Glutamatergic neuron (in vitro differentiated cells): Measurements from ENCODE around the gene NCBP2. TPM values are rescaled to one million over a fixed set of nuclear protein-coding genes. Genes with fewer than 3 reads are reported as not detected.

Source experiments
- DNase-seq: peaks from one replicate; pipeline ENCODE4 v3.0.0; 2022
- H3K27ac Mint-ChIP-seq: one replicate; pipeline ENCODE4 v1.8.0; 2020; ENCODE audit warnings: mild to moderate bottlenecking, mixed read lengths, inconsistent platforms; ENCODE audit not compliant: unreplicated experiment
- H3K27me3 Mint-ChIP-seq: one replicate; pipeline ENCODE4 v1.8.0; 2020; ENCODE audit warnings: mild to moderate bottlenecking, moderate library complexity, mixed read lengths, inconsistent platforms; ENCODE audit not compliant: unreplicated experiment
- H3K36me3 Mint-ChIP-seq: one replicate; pipeline ENCODE4 v1.8.0; 2020; ENCODE audit warnings: mild to moderate bottlenecking, mixed read lengths, inconsistent platforms; ENCODE audit not compliant: unreplicated experiment
- H3K4me1 Mint-ChIP-seq: one replicate; pipeline ENCODE4 v1.8.0; 2020; ENCODE audit warnings: mild to moderate bottlenecking, low read depth, mixed read lengths, inconsistent platforms; ENCODE audit not compliant: unreplicated experiment
- H3K4me3 Mint-ChIP-seq: one replicate; pipeline ENCODE4 v1.8.0; 2020; ENCODE audit warnings: mild to moderate bottlenecking, mixed read lengths, inconsistent platforms; ENCODE audit not compliant: unreplicated experiment
- H3K9me3 Mint-ChIP-seq: one replicate; pipeline ENCODE4 v1.8.0; 2020; ENCODE audit warnings: mild to moderate bottlenecking, moderate library complexity, mixed read lengths, inconsistent platforms; ENCODE audit not compliant: unreplicated experiment
- long read RNA-seq: library from polyadenylated mRNA; unstranded; transcript quantifications from one replicate; pipeline ENCODE4 v2.0.0, GENCODE V29; 2020; ENCODE audit not compliant: unreplicated experiment
- total RNA-seq: library from RNA; stranded (reverse); fragmentation: NEBNext Ultra II Directional; extraction: Animal tissue kit (Norgen Biotek cat#: 25700); gene quantifications from one replicate; pipeline ENCODE4 v1.2.1, GENCODE V29; 2021; ENCODE audit not compliant: unreplicated experiment
- TF ChIP-seq, protein P1 (sequence below): fragments of 200-600 bp; sonication (generic); IDR thresholded peaks from one replicate; pipeline ENCODE4 v1.5.0; 2021; ENCODE audit not compliant: partially characterized antibody, unreplicated experiment

The NCBP2 gene
- total RNA-seq: 118 TPM
- long read RNA-seq, full-length matches to known transcripts: 123 of 127 reads
- long read RNA-seq, partial matches to known transcripts: 2 of 127 reads
- long read RNA-seq, other reads (novel, unspliced or antisense): 2 of 127 reads

DNA sequence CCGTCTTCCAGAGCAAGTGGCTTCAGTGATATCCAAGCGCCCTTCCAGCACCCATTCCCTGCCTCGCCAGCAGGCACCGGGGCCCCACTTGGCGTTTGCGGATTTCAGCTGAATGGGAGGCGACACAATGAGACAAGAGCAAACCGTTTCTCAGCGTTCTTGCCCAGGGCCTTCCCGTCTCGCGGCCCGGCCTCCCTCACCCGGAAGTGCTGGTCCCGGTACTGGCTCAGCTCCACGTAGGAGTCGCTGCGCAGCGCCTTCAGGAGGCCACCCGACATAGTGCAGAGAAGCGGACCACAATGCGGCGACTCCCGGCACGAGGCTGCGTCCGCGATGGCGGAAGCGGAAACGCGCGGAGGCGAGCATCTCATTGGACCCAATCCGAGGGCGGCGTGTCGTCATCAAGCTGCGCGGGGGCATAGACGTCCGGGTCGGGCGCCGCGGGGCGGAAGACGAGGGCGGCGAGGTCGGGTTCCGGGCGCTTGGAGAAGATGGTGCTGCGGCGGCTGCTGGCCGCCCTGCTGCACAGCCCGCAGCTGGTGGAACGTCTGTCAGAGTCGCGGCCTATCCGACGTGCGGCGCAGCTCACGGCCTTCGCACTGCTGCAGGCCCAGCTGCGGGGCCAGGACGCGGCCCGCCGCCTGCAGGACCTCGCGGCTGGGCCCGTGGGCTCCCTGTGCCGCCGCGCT, at the start of gene NCBP2:
Gene NCBP2 (minus strand): TSS at position 303 of the 689 bp plus-strand sequence. CDS start 25 bp downstream, at position 278.
- H3K27ac Mint-ChIP-seq: peak within 1 kb of the TSS; percentile 99
- H3K9me3 Mint-ChIP-seq: peaks cover 25% of the 10 kb centered on the region
- TF ChIP-seq, protein P1, sequence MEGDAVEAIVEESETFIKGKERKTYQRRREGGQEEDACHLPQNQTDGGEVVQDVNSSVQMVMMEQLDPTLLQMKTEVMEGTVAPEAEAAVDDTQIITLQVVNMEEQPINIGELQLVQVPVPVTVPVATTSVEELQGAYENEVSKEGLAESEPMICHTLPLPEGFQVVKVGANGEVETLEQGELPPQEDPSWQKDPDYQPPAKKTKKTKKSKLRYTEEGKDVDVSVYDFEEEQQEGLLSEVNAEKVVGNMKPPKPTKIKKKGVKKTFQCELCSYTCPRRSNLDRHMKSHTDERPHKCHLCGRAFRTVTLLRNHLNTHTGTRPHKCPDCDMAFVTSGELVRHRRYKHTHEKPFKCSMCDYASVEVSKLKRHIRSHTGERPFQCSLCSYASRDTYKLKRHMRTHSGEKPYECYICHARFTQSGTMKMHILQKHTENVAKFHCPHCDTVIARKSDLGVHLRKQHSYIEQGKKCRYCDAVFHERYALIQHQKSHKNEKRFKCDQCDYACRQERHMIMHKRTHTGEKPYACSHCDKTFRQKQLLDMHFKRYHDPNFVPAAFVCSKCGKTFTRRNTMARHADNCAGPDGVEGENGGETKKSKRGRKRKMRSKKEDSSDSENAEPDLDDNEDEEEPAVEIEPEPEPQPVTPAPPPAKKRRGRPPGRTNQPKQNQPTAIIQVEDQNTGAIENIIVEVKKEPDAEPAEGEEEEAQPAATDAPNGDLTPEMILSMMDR: peak; percentile 49
- H3K36me3 Mint-ChIP-seq: no peaks in the 10 kb centered on the region
- peak within 1 kb of the TSS; percentile 100 for H3K4me3 Mint-ChIP-seq
- peaks cover 17% of the 10 kb centered on the region for H3K4me1 Mint-ChIP-seq
- peaks cover 28% of the 10 kb centered on the region for H3K27me3 Mint-ChIP-seq
- DNase-seq: peak; percentile 100

DNA sequence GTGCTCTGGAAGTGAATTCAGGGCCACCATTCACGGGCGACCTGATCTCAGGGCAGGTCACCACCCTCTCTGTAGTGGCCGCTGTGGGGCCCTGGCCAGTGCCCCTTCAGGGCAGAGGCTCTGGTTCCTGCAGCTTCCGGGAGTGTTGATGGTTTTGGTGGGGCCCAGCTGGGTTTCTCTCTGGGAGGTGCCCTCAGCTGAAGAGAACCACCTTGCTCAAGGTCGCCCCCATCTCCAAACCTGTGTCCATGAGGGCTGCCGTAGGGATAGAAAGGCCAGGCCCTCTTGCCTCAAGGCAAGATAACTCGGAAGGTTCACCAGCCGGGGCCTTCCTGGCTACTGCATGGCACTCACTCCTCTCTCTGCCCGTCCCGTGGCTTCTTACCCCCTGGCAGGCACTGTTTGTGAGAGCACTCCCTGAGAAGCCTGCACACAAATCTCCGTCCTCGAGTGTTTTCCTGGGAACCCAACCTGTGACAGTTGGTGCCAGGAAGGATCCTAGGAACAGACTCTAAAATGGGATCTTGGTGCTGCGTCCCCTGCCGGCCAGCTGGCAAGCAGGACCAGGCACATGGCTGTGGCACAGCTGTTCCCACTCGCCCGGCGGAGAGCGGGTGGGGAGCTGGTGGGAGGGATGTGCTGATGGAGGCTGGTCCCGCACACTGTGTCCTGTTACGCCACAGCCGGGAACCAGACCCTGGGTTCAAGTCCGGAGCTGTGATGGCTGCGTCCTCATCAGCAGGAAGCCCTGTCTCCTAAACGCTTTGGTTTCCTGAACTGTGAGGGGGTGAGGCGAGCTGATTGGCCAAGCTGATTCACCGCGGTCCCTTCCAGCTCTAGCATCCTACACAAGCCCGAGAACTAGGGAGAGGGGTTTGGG, 49.5 kb upstream of the NCBP2 start:
- H3K36me3 Mint-ChIP-seq: no peaks in the 10 kb centered on the region
- no peak for DNase-seq
- no peaks in the 10 kb centered on the region for H3K9me3 Mint-ChIP-seq
- peaks cover 12% of the 10 kb centered on the region for H3K4me1 Mint-ChIP-seq
- no peak overlapping the region for H3K4me3 Mint-ChIP-seq
- peaks cover 4% of the 10 kb centered on the region for H3K27me3 Mint-ChIP-seq
- TF ChIP-seq, protein P1: no peak
- no peak overlapping the region for H3K27ac Mint-ChIP-seq

DNA sequence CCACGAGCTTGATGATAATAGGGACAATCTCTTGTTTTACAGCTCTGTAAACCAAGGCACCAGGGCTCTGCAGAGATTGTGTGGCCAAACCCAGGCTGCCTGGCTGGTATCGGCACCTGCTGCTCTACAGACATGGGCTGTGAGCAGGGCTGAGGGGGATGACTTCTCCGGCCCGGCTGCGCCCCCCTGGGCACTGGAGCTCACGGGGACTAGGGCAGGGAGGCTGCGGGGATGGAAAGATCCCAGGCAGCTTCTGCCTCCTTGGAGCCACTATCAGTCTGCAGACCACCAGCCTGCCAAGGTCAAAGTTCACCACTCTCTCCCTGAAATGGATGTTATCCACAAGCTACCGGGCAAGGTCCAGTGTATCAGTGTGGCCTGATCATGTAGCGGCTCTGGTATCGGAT, 48.3 kb upstream of the NCBP2 start:
- Mint-ChIP-seq H3K9me3 (no peaks in the 10 kb centered on the region), H3K36me3 (no peaks in the 10 kb centered on the region), H3K4me3 (no peak overlapping the region), H3K27me3 (peaks cover 4% of the 10 kb centered on the region), H3K27ac (no peak overlapping the region), H3K4me1 (peaks cover 5% of the 10 kb centered on the region)
- DNase-seq: no peak
- TF ChIP-seq, protein P1: no peak

DNA sequence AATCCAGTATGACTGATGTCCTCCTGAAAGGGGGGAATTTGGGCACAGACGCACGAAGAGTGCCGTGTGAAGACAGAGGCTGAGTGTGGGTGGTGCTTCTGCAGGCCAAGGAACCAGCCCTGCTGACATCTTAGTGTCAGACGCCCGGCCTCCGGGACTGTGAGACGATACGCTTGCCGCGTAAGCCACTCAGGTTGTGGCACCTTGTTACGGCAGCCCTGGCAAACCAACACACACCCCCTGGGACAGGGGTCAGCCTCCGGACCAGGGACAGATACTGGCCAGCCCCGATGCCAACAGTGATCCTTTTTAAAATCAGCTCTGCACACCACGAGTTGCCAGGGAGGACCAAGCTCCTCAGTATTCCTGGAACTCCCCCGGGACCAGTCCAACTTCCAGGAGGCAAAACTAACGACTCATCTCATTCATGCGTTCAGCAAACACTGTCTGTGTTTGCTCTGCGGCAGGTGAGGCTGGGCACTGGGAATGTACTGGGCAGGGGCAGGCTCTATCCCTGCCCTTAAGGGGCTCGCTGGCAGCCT, 47.5 kb upstream of the NCBP2 start:
- TF ChIP-seq, protein P1: no peak
- no peak overlapping the region for H3K27ac Mint-ChIP-seq

More for the DNA sequence above, 47.5 kb upstream of the NCBP2 start:
- Mint-ChIP-seq H3K4me3 (no peak overlapping the region), H3K9me3 (no peaks in the 10 kb centered on the region), H3K27me3 (peaks cover 4% of the 10 kb centered on the region), H3K4me1 (peaks cover 5% of the 10 kb centered on the region), H3K36me3 (no peaks in the 10 kb centered on the region)
- no peak for DNase-seq
